Measurements from ENCODE around the gene ERC2.

- TF ChIP-seq BACH2 (CRISPR knock-in tag; IDR thresholded peaks at IDR 0.05; ENCODE audit: borderline replicate concordance) (no peak), RARB (CRISPR knock-in tag; IDR thresholded peaks at IDR 0.05) (no peak), OSR1 (CRISPR knock-in tag; IDR thresholded peaks at IDR 0.05) (no peak), CSRNP3 (CRISPR knock-in tag; IDR thresholded peaks at IDR 0.05) (no peak), POU6F1 (CRISPR knock-in tag; IDR thresholded peaks at IDR 0.05; ENCODE audit: borderline replicate concordance, low read depth) (no peak), GLIS3 (CRISPR knock-in tag; IDR thresholded peaks at IDR 0.05) (no peak), ZC3H10 (CRISPR knock-in tag; IDR thresholded peaks at IDR 0.05) (no peak), SNAI2 (CRISPR knock-in tag; IDR thresholded peaks at IDR 0.05) (no peak), ZFP3 (CRISPR knock-in tag; IDR thresholded peaks at IDR 0.05) (no peak), TCF4 (CRISPR knock-in tag; IDR thresholded peaks at IDR 0.05; ENCODE audit: borderline replicate concordance) (no peak), ZNF8 (CRISPR knock-in tag; IDR thresholded peaks at IDR 0.05) (no peak), ESRRG (CRISPR knock-in tag; IDR thresholded peaks at IDR 0.05) (no peak), TOX (CRISPR knock-in tag; IDR thresholded peaks at IDR 0.05; ENCODE audit: borderline replicate concordance) (no peak)
- TF ChIP-seq, protein P1, sequence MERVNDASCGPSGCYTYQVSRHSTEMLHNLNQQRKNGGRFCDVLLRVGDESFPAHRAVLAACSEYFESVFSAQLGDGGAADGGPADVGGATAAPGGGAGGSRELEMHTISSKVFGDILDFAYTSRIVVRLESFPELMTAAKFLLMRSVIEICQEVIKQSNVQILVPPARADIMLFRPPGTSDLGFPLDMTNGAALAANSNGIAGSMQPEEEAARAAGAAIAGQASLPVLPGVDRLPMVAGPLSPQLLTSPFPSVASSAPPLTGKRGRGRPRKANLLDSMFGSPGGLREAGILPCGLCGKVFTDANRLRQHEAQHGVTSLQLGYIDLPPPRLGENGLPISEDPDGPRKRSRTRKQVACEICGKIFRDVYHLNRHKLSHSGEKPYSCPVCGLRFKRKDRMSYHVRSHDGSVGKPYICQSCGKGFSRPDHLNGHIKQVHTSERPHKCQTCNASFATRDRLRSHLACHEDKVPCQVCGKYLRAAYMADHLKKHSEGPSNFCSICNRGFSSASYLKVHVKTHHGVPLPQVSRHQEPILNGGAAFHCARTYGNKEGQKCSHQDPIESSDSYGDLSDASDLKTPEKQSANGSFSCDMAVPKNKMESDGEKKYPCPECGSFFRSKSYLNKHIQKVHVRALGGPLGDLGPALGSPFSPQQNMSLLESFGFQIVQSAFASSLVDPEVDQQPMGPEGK (CRISPR knock-in tag; IDR thresholded peaks at IDR 0.05; ENCODE audit: borderline replicate concordance), result no peak
Measured at GRCh38 chr3:55751730-55752129, 716.5 kb downstream of the ERC2 start.

Measured in SK-N-SH treated with all-trans-retinoic acid at 6 μM for 48 hours (cell line).